Breast epithelium (tissue), 4 donors: ENCODE results near the gene GFRA1. TPM values are rescaled to one million over a fixed set of nuclear protein-coding genes. Genes with fewer than 3 reads are reported as not detected.

Experiments
- DNase-seq, 2 donors: peaks; one replicate each; pipeline ENCODE4 v3.0.0-alpha.2; 2019; ENCODE audit warnings: low spot score in 2 of 2
- H3K27ac ChIP-seq, 2 donors: fragments of 200-600 bp; sonication (generic) in 1 of 2; one replicate each; pipeline ENCODE4 v1.5.1; 2016 to 2019; ENCODE audit warnings: mild to moderate bottlenecking in 1 of 2
- H3K27me3 ChIP-seq, 2 donors: fragments of 200-600 bp; sonication (generic) in 1 of 2; one replicate each; pipeline versions ENCODE4 v1.5.1 to v1.6.0; 2017 to 2019; ENCODE audit warnings: control low read depth in 1 of 2, mild to moderate bottlenecking in 1 of 2
- H3K36me3 ChIP-seq: fragments of 200-600 bp; one replicate; pipeline ENCODE4 v1.5.1; 2019
- H3K4me1 ChIP-seq, 2 donors: fragments of 200-600 bp; sonication (generic); one replicate each; pipeline ENCODE4 v1.5.1; 2016 to 2019; ENCODE audit warnings: control low read depth in 1 of 2
- H3K4me3 ChIP-seq, 3 donors: fragments of 200-600 bp; sonication (generic); 1 replicate in 2 of 3; 2 replicates in 1 of 3; pipeline ENCODE4 v1.5.1; 2016 to 2019; ENCODE audit warnings: mild to moderate bottlenecking in 3 of 3, moderate library complexity in 2 of 3
- H3K9me3 ChIP-seq, 2 donors: fragments of 200-600 bp; sonication (generic) in 1 of 2; one replicate each; pipeline ENCODE4 v1.5.1; 2016 to 2019; ENCODE audit warnings: control low read depth in 1 of 2
- CTCF ChIP-seq, 3 donors: fragments of 450-650 bp; IDR thresholded peaks; one replicate each; pipeline ENCODE4 v1.5.1; 2016 to 2017; ENCODE audit warnings: antibody characterized with exemption in 3 of 3, mild to moderate bottlenecking in 3 of 3, moderate library complexity in 3 of 3
- POLR2A ChIP-seq: fragments of 450-650 bp; IDR thresholded peaks from one replicate; pipeline ENCODE4 v1.6.1; 2016; ENCODE audit warnings: antibody characterized with exemption, mild to moderate bottlenecking, moderate library complexity
- POLR2AphosphoS5 ChIP-seq, 3 donors: sonication (generic); formaldehyde crosslinking; IDR thresholded peaks; one replicate each; pipeline ENCODE4 v1.6.1; 2017; ENCODE audit warnings: antibody characterized with exemption in 3 of 3
- intact Hi-C: fragments of 100-400 bp; cut with DNase I; formaldehyde crosslinking; loops from one replicate; pipeline ENCODE4 v1.15.1; 2023; ENCODE audit warnings: low total_unique reads
- total RNA-seq, 3 donors: library from RNA; depleted of rRNA; stranded (reverse); fragments of >200 nt; gene quantifications; one replicate each; pipeline ENCODE4 v1.1.0, GENCODE V29; 2016

The GFRA1 gene
- total RNA-seq, 3 donors from 2014 or later: 88.2 to 153 (median 98.5) TPM

DNA sequence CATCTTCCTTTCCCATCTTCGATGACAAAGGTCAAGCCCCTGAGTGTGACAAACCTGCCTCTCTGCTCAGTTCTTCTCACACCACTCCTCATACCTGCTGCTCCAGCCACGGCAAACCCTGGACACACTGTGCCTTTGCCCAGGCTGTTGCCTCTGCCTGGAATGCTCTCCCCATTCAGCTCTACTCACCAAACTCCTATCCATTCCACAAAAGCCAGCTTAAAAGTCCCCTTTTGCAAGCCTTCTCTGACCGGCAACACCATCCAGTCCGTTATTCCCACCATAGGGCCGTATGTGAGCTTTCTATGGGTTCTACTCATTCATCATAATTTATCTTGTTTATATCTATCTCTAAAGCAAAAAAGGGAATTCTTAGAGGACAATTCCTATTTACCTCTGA lies 15.2 kb downstream of the GFRA1 start:
- no peak overlapping the region for H3K27ac ChIP-seq
- no peaks in the 10 kb centered on the region for H3K9me3 ChIP-seq
- no peaks in the 10 kb centered on the region for H3K36me3 ChIP-seq
- DNase-seq: no peak
- intact Hi-C loops: no loop called here
- H3K4me1 ChIP-seq: no peaks in the 10 kb centered on the region
- no peaks in the 10 kb centered on the region for H3K27me3 ChIP-seq
- H3K4me3 ChIP-seq: no peak overlapping the region
- no peak for TF ChIP-seq POLR2AphosphoS5 (IDR thresholded peaks at IDR 0.05)

DNA sequence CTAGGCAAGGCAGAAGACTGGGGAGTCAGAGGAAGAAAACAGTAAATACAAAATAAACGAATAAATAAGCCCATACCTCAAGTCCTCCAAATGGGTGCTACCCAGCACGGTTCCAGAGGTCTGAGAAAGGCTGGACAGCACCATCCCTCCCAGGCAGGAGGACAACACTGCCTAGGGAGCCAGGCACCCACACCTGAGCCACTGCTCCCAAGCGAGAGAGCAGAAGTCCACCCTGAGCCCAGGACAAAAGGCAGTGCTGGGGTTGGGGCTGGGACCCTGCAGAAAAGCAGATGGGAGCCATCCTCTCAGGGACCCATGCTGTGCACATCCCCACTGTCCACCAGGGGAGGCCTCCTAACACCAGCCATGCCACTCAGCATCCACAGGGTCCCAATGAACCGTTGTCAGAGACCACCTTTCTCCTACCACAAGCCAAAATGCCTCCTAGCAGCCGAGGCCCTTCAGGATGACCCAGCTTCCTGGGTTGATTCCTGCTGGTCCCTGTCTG lies 16.2 kb downstream of the GFRA1 start:
- DNase-seq: no peak
- Histone ChIP-seq H3K4me1 (no peaks in the 10 kb centered on the region), H3K36me3 (no peaks in the 10 kb centered on the region), H3K9me3 (no peaks in the 10 kb centered on the region), H3K27ac (no peak overlapping the region), H3K4me3 (no peak overlapping the region), H3K27me3 (no peaks in the 10 kb centered on the region)
- intact Hi-C loops: no loop called here
- TF ChIP-seq POLR2AphosphoS5 (IDR thresholded peaks at IDR 0.05): no peak
- no peak for TF ChIP-seq POLR2A
- no peak for TF ChIP-seq CTCF (IDR thresholded peaks at IDR 0.05)

- no peak for TF ChIP-seq CTCF (IDR thresholded peaks at IDR 0.05)
- H3K27ac ChIP-seq: no peak overlapping the region
- H3K4me3 ChIP-seq: no peak overlapping the region
- H3K27me3 ChIP-seq: no peaks in the 10 kb centered on the region
- DNase-seq: no peak
- intact Hi-C loops: no loop called here
- no peaks in the 10 kb centered on the region for H3K4me1 ChIP-seq
- H3K36me3 ChIP-seq: no peaks in the 10 kb centered on the region
- H3K9me3 ChIP-seq: no peaks in the 10 kb centered on the region
Measured at GRCh38 chr10:116255886-116256751, 16.9 kb downstream of the GFRA1 start.

DNA sequence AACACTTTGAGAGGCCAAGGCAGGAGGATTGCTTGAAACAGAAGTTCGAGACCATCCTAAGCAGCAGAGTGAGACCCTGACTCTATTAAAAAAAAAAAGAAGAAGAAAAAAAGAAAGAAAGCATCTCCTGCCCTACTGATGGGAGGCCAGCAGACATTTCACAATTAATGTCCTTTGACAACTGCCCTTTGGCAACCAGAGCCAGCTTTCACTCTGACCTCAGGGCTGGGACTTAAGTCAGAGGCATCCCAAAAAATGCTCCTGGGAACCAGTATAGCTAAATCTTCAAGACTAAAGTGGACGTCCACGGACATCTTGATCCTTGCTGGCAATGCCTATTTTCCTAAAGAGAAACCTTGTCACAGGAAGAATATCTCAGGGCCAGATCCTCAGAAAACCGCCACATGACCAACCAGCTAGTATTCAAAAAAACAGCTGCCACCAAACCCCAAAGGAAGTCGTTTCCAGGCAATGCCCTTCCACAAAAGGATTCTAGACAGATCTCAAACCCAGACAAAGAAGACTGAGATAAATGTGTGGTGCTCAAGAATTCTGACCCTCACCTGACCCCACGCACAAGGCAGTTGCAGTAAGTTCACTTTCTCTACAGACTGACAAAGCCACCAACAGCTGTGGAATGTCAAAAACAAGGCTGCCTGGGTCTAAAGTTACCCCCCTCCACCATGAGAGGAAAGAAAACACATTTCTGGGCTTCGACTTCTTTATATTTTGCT lies 18.4 kb downstream of the GFRA1 start:
- intact Hi-C loops: no loop called here

DNA sequence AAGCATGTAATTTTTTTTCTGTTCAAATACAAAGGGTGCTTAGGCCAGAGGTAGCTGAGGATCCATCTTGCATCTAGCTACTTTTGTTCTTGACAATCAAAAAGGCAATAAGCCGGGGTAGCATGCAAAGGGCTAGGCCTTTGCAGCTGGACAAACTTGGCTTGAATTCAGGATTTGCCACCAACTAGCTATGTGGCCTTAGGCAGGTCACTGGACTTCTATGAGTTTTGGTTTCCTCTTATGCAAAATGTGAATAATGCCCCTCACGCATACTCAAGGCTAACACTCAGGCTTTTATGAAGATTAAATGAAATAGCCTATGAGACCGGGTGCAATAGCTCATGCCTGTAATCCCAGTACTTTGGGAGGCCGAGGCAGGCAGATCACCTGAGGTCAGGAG lies 19.3 kb downstream of the GFRA1 start:
- no peak overlapping the region for H3K4me3 ChIP-seq
- no peaks in the 10 kb centered on the region for H3K4me1 ChIP-seq
- no peak for TF ChIP-seq POLR2AphosphoS5 (IDR thresholded peaks at IDR 0.05)
- TF ChIP-seq POLR2A: no peak
- no peak for TF ChIP-seq CTCF (IDR thresholded peaks at IDR 0.05)
- no peak overlapping the region for H3K27ac ChIP-seq
- H3K36me3 ChIP-seq: no peaks in the 10 kb centered on the region
- H3K27me3 ChIP-seq: no peaks in the 10 kb centered on the region
- no peaks in the 10 kb centered on the region for H3K9me3 ChIP-seq
- intact Hi-C loops: no loop called here
- no peak for DNase-seq

More for the DNA sequence above, 18.4 kb downstream of the GFRA1 start:
- TF ChIP-seq POLR2AphosphoS5 (IDR thresholded peaks at IDR 0.05) (no peak), POLR2A (no peak), CTCF (IDR thresholded peaks at IDR 0.05) (no peak)
- Histone ChIP-seq H3K4me3 (no peak overlapping the region), H3K27ac (no peak overlapping the region), H3K4me1 (no peaks in the 10 kb centered on the region), H3K36me3 (no peaks in the 10 kb centered on the region), H3K9me3 (no peaks in the 10 kb centered on the region), H3K27me3 (no peaks in the 10 kb centered on the region)
- no peak for DNase-seq
